Measurements from ENCODE around the gene PTPRG. TPM values are rescaled to one million over a fixed set of nuclear protein-coding genes. Genes with fewer than 3 reads are reported as not detected.

Gene PTPRG
- total RNA-seq, 1 donor from 2014 or later: 77.2 TPM

- peaks cover 34% of the 10 kb centered on the region for H3K36me3 Mint-ChIP-seq
- no peak for DNase-seq (ENCODE audit: extremely low spot score, unreplicated experiment)
- H3K9me3 Mint-ChIP-seq: no peaks in the 10 kb centered on the region
- H3K27me3 Mint-ChIP-seq: no peaks in the 10 kb centered on the region
- no peak overlapping the region for H3K27ac Mint-ChIP-seq
- no peak overlapping the region for H3K4me3 Mint-ChIP-seq
- TF ChIP-seq CTCF (conservative IDR thresholded peaks at IDR 0.05): no peak
- H3K4me1 Mint-ChIP-seq (ENCODE audit: unreplicated experiment): peaks cover 9% of the 10 kb centered on the region
Observed at GRCh38 chr3:62173939-62174515, 612.7 kb downstream of the PTPRG start.

- no peak for TF ChIP-seq CTCF (conservative IDR thresholded peaks at IDR 0.05)
- Mint-ChIP-seq H3K27me3 (no peaks in the 10 kb centered on the region), H3K4me1 (ENCODE audit: unreplicated experiment) (no peaks in the 10 kb centered on the region), H3K4me3 (no peak overlapping the region), H3K27ac (no peak overlapping the region), H3K36me3 (peaks cover 25% of the 10 kb centered on the region), H3K9me3 (no peaks in the 10 kb centered on the region)
- no peak for DNase-seq (ENCODE audit: extremely low spot score, unreplicated experiment)
Observed at GRCh38 chr3:62175161-62175560, 613.8 kb downstream of the PTPRG start.

- no peak overlapping the region for H3K4me3 Mint-ChIP-seq
- no peaks in the 10 kb centered on the region for H3K9me3 Mint-ChIP-seq
- peaks cover 11% of the 10 kb centered on the region for H3K36me3 Mint-ChIP-seq
- H3K27ac Mint-ChIP-seq: no peak overlapping the region
- H3K27me3 Mint-ChIP-seq: no peaks in the 10 kb centered on the region
- DNase-seq (ENCODE audit: extremely low spot score, unreplicated experiment): no peak
- H3K4me1 Mint-ChIP-seq (ENCODE audit: unreplicated experiment): no peaks in the 10 kb centered on the region
- TF ChIP-seq CTCF (conservative IDR thresholded peaks at IDR 0.05): no peak
Observed at GRCh38 chr3:62178032-62178431, 616.7 kb downstream of the PTPRG start.

- TF ChIP-seq CTCF (conservative IDR thresholded peaks at IDR 0.05): no peak
- H3K36me3 Mint-ChIP-seq: peaks cover 13% of the 10 kb centered on the region
- peaks cover 3% of the 10 kb centered on the region for H3K4me1 Mint-ChIP-seq (ENCODE audit: unreplicated experiment)
- H3K27me3 Mint-ChIP-seq: no peaks in the 10 kb centered on the region
- DNase-seq (ENCODE audit: extremely low spot score, unreplicated experiment): no peak
- H3K4me3 Mint-ChIP-seq: no peak overlapping the region
- no peak overlapping the region for H3K27ac Mint-ChIP-seq
- H3K9me3 Mint-ChIP-seq: no peaks in the 10 kb centered on the region
Observed at GRCh38 chr3:62178739-62179600, 617.6 kb downstream of the PTPRG start.

GRCh38 chr3:62180514-62180913 lies 619.1 kb downstream of the PTPRG start:
- no peak overlapping the region for H3K27ac Mint-ChIP-seq
- peaks cover 21% of the 10 kb centered on the region for H3K36me3 Mint-ChIP-seq
- no peak overlapping the region for H3K4me3 Mint-ChIP-seq
- no peak for DNase-seq (ENCODE audit: extremely low spot score, unreplicated experiment)
- H3K27me3 Mint-ChIP-seq: no peaks in the 10 kb centered on the region
- H3K4me1 Mint-ChIP-seq (ENCODE audit: unreplicated experiment): peaks cover 8% of the 10 kb centered on the region
- TF ChIP-seq CTCF (conservative IDR thresholded peaks at IDR 0.05): no peak
- no peaks in the 10 kb centered on the region for H3K9me3 Mint-ChIP-seq

Data from type B pancreatic cell (in vitro differentiated cells).